Neutrophil (primary cell): ENCODE measurements around the gene HSCB.
A peak's percentile ranks its signal among the peaks of the same experiment; 100 is the strongest.

ENCODE experiments used
- H3K27ac ChIP-seq: fragments of 200-600 bp; sonication (generic); 2 replicates; pipeline ENCODE4 v1.5.1; 2016; ENCODE audit warnings: mild to moderate bottlenecking, moderate library complexity
- H3K27me3 ChIP-seq: fragments of 200-600 bp; sonication (generic); 2 replicates; pipeline ENCODE4 v1.6.0; 2016; ENCODE audit warnings: mild to moderate bottlenecking
- H3K36me3 ChIP-seq: fragments of 200-600 bp; sonication (generic); 2 replicates; pipeline ENCODE4 v1.5.1; 2017
- H3K4me1 ChIP-seq, 2 experiments: fragments of 200-600 bp in 1 of 2; sonication (generic) in 1 of 2; 1 replicate in 1 of 2; 2 replicates in 1 of 2; pipeline versions ENCODE4 v1.5.1 to v1.6.1; 2013 to 2016; ENCODE audit warnings: low read depth in 1 of 2, low read length in 1 of 2, mild to moderate bottlenecking in 1 of 2, moderate library complexity in 1 of 2; ENCODE audit not compliant: control insufficient read depth in 1 of 2, insufficient read depth in 1 of 2
- H3K4me3 ChIP-seq, 2 experiments: fragments of 200-600 bp in 1 of 2; sonication (generic) in 1 of 2; 1 replicate in 1 of 2; 2 replicates in 1 of 2; pipeline ENCODE4 v1.5.1; 2013 to 2016; ENCODE audit warnings: low read depth in 1 of 2, low read length in 1 of 2, mild to moderate bottlenecking in 1 of 2, moderate library complexity in 1 of 2
- H3K9me3 ChIP-seq: fragments of 200-600 bp; sonication (generic); 2 replicates; pipeline ENCODE4 v1.5.1; 2016
- CTCF ChIP-seq: fragments of 200-600 bp; sonication (generic); IDR thresholded peaks from 2 replicates; pipeline ENCODE4 v1.5.1; 2016; ENCODE audit warnings: antibody characterized with exemption

HSCB gene

GRCh38 chr22:28795071-28795693, 53.3 kb downstream of the HSCB start:
- no peak overlapping the region for H3K27ac ChIP-seq
- H3K9me3 ChIP-seq = no peaks in the 10 kb centered on the region
- peaks cover 22 to 24% of the 10 kb centered on the region in 2 experiments for H3K4me1 ChIP-seq
- H3K36me3 ChIP-seq = peaks cover 29% of the 10 kb centered on the region
- no peak overlapping the region for H3K4me3 ChIP-seq
- no peaks in the 10 kb centered on the region for H3K27me3 ChIP-seq
- no peak for TF ChIP-seq CTCF

- H3K9me3 ChIP-seq = no peaks in the 10 kb centered on the region
- no peak overlapping the region for H3K4me3 ChIP-seq
- H3K4me1 ChIP-seq = peaks cover 27 to 30% of the 10 kb centered on the region in 2 experiments
- H3K36me3 ChIP-seq = peaks cover 29% of the 10 kb centered on the region
- H3K27me3 ChIP-seq = no peaks in the 10 kb centered on the region
- H3K27ac ChIP-seq = no peak overlapping the region
- no peak for TF ChIP-seq CTCF
Observed at GRCh38 chr22:28795932-28796856, 54.4 kb downstream of the HSCB start.

- Histone ChIP-seq H3K9me3 (no peaks in the 10 kb centered on the region), H3K4me1 (peaks cover 41 to 47% of the 10 kb centered on the region in 2 experiments), H3K36me3 (peaks cover 24% of the 10 kb centered on the region), H3K27ac (peak overlapping the region; percentile 83), H3K27me3 (no peaks in the 10 kb centered on the region), H3K4me3 (peak overlapping the region; percentile 91 to 93)
- TF ChIP-seq CTCF = no peak
Observed at GRCh38 chr22:28798810-28799605, 57.2 kb downstream of the HSCB start.

GRCh38 chr22:28799606-28800307, 57.9 kb downstream of the HSCB start:
- H3K9me3 ChIP-seq = no peaks in the 10 kb centered on the region
- peaks cover 41 to 47% of the 10 kb centered on the region in 2 experiments for H3K4me1 ChIP-seq
- H3K36me3 ChIP-seq = peaks cover 18% of the 10 kb centered on the region
- no peak for TF ChIP-seq CTCF
- peak overlapping the region; percentile 83 for H3K27ac ChIP-seq
- no peaks in the 10 kb centered on the region for H3K27me3 ChIP-seq
- H3K4me3 ChIP-seq = peak overlapping the region; percentile 91 to 93
